Measurements from ENCODE around the gene ACSM3.
"Not testable (repeated sequence)": the region's sequence is repeated elsewhere in the genome, so short reads cannot be mapped to it uniquely, and the experiment has no call there.

The ACSM3 gene

DNA sequence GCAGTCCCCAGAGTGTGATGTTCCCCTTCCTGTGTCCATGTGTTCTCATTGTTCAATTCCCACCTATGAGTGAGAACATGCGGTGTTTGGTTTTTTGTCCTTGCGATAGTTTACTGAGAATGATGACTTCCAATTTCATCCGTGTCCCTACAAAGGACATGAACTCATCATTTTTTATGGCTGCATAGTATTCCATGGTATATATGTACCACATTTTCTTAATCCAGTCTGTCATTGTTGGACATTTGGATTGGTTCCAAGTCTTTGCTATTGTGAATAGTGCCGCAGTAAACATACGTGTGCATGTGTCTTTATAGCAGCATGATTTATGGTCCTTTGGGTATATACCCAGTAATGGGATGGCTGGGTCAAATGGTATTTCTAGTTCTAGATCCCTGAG lies 8.0 kb upstream of the ACSM3 start:
- not testable (repeated sequence) for DNase-seq (ENCODE audit: low read depth in 2 of 3, low spot score in 2 of 3)

DNA sequence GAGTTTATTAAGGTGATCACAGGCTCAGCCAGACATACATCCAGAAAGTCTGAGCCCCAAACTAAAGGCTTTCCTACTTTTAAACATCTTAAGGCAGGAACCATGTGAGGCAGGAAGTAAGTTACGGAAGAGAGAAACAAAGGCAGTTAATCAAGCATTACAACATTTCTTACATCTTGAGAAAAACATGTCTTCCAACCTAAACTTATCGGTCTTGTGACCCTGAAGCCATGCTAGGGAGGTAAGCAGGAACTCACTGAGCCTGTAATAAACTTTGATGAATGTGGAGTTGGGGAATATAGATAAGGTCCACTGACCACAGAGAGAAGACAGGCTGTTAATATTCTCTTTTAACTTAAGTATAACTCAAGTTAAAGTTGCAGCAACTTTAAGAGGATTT lies 3.5 kb upstream of the ACSM3 start:
- no peak for DNase-seq (ENCODE audit: low read depth in 2 of 3, low spot score in 2 of 3)

DNA sequence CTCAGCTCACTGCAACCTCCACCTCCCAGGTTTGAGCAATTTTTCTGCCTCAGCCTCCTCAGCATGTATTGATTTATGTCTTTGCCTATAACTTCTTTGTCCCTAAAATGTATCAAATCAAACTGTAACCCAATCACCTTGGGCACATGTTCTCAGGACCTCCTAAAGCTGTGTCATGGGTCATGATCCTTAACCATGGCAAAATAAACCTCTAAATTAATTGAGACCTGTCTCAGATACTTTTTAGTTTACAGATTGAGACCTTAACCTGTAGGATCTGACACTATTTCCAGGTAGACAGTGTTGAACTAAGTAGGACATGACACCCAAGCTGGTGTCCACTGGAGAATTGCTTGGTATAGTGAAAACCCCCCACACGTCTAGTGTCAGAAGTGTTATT lies 2.6 kb upstream of the ACSM3 start:
- DNase-seq (ENCODE audit: low read depth in 2 of 3, low spot score in 2 of 3), result no peak

DNA sequence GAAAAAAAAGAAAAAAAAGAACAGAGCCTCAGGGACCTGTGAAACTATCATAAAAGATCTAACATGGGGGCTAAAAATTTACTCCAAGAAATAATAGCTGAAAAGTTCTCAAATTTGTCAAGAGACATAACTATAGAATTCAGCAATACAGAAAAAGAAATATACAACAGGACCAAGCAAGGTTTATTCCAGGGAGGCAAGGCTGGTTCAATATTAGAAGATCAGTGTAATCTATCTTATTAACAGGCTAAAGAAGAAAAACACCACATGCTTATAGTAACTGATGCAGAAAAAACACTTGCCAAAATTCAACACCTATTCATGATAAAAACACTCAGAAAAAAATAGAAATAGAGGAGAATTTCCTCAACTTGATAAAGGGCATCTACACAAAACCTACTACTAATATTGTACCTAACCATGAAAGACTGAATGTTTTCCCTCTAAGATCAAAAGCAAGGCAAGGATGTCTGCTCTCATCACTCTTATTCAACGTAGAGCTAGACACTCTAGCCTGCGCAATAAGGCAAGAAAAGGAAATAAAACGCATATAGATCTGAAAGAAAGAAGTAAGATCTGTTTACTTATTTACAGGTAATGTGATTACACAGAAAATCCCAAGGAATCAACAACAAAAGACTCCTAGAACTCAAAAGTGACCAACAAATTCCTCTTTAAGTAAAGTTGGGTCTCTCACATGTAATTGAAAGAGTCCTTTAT lies 1.2 kb upstream of the ACSM3 start:
- no peak for DNase-seq (ENCODE audit: low read depth in 2 of 3, low spot score in 2 of 3)

DNA sequence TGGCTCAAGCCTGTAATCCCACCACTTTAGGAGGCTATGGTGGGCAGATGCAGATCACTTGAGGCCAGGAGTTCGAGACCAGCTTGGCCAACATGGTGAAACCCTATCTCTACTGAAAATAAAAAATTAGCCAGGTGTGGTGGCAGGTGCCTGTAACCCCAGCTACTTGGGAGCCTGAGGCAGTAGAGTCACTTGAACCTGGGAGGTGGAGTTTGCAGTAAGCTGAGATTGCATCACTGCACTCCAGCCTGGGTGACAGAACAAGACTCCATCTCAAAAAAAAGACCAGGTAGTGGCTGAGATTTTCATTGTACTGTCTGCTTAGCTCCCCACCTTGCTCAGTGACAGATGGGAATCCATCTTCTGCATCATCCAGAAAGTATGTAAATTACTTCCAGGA lies 634 bp downstream of the ACSM3 start:
- DNase-seq (ENCODE audit: low read depth in 2 of 3, low spot score in 2 of 3), result not testable (repeated sequence)

DNA sequence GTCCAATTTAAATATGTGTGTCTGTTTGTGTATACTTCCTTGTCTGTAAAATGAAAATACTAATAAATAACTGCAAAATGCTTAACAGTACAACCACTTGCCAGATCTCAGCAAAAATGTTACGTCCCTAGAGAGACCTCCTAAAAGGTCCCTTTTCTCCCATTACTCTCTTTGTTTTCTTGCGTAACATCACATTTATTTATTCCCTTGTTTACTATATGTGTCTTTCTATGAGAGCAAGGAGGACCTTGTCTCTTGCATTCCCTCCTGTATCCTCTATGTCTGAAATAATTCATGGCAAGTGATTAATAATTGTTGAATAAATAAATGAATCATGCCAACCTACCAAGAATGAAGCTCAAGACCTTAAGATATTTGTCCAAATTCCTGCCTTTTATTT lies 1.9 kb downstream of the ACSM3 start:
- no peak for DNase-seq (ENCODE audit: low read depth in 2 of 3, low spot score in 2 of 3)

DNA sequence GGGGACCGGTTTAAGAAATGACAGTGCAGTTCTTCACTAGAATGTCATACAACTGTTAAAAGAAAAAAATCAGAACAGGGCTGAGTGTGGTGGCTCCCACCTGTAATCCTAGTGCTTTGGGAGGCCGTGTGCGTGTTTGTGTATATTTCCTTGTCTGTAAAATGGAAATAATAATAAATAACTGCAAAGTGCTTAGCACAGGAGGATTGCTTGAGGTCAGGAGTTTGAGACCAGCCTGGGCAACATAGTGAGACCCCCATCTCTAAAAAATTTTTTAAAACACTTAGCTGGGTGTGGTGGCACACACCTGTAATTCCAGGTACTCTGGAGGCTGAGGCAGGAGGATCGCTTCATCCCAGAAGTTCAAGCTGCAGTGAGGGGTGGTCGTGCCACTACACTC lies 2.5 kb downstream of the ACSM3 start:
- DNase-seq (ENCODE audit: low read depth in 2 of 3, low spot score in 2 of 3), result no peak

DNA sequence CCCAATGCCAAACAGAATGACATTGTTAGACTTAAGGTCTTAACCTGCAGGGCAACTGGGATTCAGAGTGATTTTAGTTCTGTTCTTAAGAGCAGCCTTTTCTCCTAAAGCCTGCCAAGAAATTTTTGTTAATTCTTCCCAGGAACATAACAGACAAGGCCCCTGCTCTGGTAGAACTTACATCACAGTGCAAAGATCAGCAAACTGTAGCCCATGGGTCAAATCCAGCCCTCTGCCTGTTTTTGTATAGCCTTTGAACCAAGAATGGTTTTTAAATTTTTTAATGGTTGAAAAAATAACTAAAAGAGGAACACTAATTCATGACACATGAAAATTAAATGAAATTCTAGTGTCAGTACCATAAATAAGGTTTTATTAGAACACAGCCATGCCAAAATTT lies 3.8 kb downstream of the ACSM3 start:
- no peak for DNase-seq (ENCODE audit: low read depth in 2 of 3, low spot score in 2 of 3)

DNA sequence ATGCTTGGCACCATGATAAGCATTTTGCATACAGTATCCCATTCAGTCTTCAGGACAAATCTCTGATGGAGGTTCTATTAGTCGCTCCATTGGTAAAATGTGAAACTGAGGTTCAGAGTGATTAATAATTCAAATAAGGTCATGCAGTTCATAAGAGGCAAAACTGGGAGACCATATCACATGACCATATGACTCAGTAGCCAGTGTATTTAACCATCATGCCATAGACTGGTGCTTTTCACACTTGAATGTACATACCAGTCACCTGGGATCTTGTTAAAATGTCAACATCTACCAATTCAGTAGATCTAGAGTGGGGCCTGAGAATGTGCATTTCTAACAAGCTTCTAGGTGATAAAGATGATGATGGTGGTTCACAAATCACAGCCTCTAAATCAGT lies 4.3 kb downstream of the ACSM3 start:
- no peak for DNase-seq (ENCODE audit: low read depth in 2 of 3, low spot score in 2 of 3)

DNA sequence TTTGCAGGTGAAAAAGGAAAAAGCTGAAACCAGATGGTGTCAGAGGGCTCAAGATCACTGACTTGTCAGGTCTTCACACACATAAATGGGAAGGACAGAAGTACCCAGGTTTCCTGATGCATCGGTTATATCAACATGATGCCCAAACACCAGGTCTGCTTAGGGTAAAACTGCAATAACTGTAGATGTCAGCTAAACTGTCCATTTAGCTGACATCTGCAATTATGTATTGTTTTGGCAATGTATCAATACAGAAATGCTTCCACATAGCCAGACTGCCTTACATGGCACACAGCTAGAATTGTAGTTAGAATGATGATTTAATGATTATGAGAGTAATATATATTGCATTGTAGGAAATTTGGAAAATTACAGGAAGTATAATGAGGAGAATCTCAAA lies 5.0 kb downstream of the ACSM3 start:
- DNase-seq (ENCODE audit: low read depth in 2 of 3, low spot score in 2 of 3), result no peak

DNA sequence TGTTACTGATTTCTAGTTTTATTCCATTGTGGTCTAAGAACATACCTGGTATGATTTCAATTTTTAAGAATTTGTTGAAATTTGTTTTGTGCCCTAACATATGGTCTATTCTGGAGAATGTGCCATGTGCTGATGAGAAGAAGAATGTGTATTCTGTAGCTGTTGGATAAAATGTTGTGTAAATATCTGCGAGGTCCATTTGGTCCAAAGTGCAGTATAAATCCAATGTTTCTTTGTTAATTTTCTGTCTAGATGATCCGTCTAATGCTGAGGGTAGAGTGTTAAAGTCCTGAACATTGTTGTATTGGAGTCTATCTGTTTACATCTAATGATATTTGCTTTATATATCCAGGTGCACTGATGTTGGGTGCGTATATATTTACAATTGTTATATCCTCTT lies 9.9 kb downstream of the ACSM3 start:
- DNase-seq (ENCODE audit: low read depth in 2 of 3, low spot score in 2 of 3), result no peak

DNA sequence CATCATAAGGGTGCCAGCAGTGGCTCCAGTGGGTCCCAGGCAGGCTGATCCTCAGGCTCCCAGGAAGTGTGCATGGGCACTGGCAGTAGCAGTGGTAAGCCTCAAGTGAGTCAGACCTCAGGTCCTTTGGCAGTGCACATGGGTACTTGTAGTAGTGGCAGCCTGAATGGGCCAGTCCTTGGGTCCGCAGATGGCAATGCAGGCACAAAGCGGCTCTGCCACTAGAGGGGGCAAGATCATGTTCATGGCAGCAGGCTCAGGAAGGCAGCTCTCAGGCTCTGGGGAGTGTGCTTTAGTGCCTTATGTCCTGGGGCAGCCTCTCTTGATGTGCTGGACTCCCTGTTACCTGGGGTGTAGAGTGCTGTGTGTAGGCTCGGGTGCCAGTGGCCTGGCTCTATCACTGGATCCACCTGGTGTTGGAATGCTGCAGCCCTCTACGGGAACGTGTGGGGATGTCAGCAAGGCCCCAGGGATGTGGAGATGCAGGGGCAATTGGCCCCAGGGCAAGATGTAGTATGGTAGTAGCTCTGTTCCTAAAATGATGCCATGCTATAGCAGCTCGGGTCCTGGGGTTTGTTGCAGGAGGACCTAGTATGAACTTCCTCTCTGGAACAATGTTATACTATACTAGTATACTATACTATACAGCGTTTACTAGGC lies 11.0 kb downstream of the ACSM3 start:
- peak; percentile 4 to 44 (median 12) for DNase-seq (ENCODE audit: low read depth in 2 of 3, low spot score in 2 of 3)

DNA sequence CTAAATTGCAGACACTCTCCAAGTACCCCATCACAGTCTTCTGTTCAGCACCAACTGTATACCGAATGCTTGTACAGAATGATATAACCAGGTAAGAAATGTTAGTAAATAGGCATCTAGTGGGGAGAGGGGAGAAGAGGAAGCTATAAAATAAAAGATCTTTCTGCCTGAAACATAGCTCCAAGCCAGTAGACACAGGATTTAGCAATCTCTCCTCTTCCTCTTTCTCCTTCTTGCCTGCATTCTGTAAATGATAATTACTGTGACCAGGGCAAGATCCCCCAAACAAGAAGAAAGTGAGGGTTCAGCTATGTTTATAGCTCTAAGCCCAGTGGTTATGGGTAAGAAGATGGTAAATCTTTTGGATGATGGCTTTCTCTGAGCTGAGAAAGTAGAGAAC lies 17.9 kb downstream of the ACSM3 start:
- DNase-seq (ENCODE audit: low read depth in 2 of 3, low spot score in 2 of 3), result no peak

DNA sequence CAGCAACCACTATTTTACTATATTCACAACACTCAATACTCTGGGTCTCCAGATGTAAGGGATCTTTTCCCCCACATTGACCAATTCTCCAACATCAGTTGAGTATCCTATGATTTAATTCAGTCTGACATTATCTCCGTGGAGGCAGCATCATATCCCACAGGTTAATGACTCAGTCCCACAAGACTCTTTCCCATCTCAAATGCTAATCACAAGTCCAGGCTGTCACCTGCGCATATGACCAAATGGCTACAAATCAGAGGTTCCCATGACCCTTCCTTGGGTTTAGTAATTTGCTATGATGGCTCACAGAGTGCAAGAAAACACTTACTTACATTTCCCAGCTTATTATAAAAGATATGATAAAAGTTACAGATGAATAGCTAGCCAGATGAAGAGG lies 18.7 kb downstream of the ACSM3 start:
- no peak for DNase-seq (ENCODE audit: low read depth in 2 of 3, low spot score in 2 of 3)

DNA sequence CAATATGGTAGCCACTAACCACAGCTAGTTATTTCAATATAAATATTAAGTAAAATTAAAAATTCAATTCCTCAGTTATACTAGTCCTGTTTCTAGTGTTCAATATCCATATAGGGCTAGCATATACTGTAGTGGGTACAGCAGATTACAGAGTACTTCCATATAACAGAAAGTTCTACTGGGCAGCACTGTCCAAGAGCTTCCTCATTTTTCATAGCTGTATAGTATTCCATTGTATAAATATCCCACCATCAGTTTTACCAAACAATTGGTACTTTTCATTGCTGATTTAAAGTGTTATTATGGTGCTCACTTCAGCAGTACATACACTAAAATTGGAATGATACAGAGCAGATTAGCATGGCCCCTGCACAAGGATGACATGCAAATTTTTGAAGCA lies 20.4 kb downstream of the ACSM3 start:
- no peak for DNase-seq (ENCODE audit: low read depth in 2 of 3, low spot score in 2 of 3)

DNA sequence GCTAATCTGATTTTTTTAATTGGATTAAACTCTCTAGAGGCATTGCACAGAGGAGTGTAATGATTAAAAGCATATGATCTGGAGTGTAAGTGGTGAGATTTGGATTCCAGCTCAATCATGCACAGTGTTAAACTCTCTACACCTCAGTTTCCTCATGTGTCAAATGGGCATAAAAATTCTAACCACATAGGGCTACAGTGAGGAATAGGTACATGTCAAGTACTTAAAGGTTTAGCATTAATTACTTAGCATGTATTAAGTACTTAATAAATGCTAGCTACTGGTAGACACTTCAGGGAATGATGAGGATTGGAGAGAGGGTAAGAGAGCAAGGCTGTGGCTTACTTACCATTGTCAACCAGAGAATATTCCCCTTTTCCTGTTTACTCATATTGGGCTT lies 25.3 kb downstream of the ACSM3 start:
- DNase-seq (ENCODE audit: low read depth in 2 of 3, low spot score in 2 of 3), result no peak

DNA sequence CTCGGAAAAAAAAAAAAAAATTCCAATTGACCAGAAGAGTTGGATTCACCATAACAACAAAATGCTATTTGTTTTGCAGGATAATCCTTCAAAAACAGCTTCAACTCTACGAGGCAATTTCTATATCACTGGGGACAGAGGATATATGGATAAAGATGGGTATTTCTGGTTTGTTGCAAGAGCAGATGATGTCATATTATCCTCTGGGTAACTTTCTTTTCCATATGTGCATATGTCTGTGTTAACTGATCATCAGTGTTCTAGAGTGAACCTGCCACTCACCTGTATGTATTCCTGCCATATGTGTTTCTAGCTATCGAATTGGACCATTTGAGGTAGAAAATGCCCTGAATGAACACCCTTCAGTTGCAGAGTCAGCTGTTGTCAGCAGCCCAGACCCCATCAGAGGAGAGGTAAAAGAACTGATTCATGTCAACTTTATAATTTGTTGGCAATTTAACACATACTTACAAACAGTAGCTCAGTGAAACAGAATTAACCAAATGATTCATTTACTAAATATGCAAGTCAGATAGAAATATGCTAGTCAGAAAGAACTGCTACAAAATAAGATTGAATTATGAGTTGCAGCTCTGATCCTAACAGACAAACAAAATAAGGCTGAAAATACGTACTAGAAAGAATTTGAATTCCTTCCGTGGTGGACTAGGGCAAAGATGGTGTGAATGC lies 28.3 kb downstream of the ACSM3 start:
- DNase-seq (ENCODE audit: low read depth in 2 of 3, low spot score in 2 of 3), result no peak

DNA sequence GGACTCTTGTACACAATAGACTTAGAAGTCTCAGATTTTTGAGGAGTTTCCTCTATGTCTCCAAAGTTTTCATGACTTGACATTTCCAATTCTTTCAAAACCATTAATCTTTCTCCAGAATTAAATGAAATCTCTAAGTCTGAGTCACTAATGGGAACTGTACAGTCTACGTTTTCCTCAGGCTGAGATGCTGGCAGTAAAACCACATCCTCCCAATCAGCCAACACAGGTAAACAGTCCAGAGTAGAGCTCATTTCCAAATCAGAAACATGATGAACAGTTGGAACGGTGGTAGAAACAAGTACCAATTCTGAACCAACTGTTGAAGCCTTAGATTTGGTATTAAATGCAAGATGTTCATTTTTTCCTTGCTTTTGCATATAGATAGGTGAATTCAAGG lies 34.5 kb downstream of the ACSM3 start:
- no peak for DNase-seq (ENCODE audit: low read depth in 2 of 3, low spot score in 2 of 3)

DNA sequence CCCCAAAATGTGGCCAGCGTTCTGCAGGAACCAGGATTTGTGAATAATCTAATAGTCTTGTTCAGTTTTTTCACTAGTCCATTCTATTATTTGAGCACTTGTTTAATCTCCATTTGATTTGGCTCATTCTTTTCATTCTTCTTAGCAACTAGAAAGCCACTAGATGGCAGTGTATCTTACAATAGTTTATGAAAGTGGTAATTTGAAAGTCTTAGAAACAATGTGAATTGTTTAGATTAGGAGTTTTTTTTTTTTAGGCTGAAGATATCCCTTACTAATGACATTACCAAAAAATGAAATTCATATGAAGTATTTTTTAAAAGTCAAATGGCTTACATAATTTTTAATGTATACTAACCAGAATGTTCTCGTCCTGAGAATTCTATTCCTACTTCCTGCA lies 35.8 kb downstream of the ACSM3 start:
- no peak for DNase-seq (ENCODE audit: low read depth in 2 of 3, low spot score in 2 of 3)

DNA sequence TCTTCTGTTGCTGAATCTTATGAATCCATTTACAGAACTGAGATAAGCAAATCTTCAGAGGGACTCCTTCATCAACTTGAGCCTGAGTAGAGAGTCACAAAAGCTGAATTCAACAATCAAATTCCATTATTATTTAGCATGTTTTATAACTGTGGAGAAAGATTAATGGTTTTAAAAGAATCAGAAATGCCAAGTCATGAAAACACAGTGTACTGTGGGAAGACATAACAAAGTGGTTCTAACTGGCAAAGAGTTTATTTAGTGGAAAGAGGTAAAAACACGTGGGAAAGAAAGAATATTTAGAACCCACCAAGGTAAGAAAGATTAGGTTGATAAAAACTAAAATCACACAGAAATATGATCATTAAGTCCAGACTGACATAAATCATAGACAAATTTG lies 37.5 kb downstream of the ACSM3 start:
- DNase-seq (ENCODE audit: low read depth in 2 of 3, low spot score in 2 of 3), result no peak

DNA sequence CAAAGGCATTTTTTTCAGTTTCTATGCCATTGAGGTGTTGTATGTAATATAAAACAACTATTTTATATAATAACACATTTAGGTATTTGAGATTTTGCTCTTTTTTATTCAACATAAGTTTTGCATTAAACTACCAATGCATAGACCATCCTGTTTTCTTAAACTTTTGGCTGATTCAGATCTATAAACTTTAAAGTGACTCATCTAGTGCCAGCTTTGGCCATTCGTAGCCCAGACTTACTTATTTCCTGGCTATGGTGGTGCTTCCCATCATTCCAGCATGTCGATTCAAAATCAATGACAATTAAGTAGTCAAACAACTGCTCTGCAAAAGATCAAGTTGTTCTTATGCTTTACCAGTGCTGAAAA lies 39.4 kb downstream of the ACSM3 start:
- no peak for DNase-seq (ENCODE audit: low read depth in 2 of 3, low spot score in 2 of 3)

DNA sequence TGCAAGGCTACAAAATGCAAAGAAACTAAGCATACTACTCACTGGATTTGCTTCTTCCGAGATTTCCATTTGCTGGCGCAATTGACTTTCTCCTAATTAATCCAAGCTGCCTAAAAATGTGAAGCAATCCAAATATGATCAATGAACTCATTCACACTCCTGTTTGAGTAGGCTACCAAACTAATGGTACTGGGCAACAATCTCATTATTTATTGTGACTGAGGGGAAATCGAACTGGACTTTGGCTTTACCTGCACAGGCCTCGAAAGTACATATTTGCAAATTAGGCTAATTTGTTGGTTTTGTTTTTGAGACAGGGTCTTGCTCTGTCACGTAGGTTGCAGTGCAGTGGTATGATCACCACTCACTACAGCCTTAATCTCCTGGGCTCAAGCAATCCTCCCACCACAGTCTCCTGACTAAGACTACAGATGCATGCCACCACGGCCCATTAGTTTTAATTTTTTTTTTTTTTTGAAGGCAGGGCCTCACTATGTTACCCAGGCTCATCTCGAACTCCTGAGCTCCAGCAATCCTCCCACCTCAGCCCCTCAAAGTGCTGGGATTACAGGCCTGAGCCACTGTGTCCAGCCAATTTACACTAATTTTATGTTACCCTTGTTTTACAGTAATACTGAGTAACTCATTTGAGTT lies 39.9 kb downstream of the ACSM3 start:
- DNase-seq (ENCODE audit: low read depth in 2 of 3, low spot score in 2 of 3), result no peak
